SK-N-DZ (cell line): ENCODE data around the gene OLA1.

Experiments
- DNase-seq: peaks from one replicate; pipeline ENCODE4 v3.0.0-alpha.2; 2015; ENCODE audit warnings: low spot score
- small RNA-seq, 2 experiments: library from RNA; depleted of rRNA; stranded (forward); fragments of <200 nt; gene quantifications; one replicate each; pipeline ENCODE3, GENCODE V24; 2014

The OLA1 gene

GRCh38 chr2:174035981-174036742, 212.2 kb downstream of the OLA1 start:
- no peak for DNase-seq

GRCh38 chr2:174035117-174035635, 213.2 kb downstream of the OLA1 start:
- no peak for DNase-seq

- DNase-seq: no peak
Observed at GRCh38 chr2:174033163-174033550, 215.2 kb downstream of the OLA1 start.

- DNase-seq: no peak
Observed at GRCh38 chr2:174031226-174031625, 217.1 kb downstream of the OLA1 start.

GRCh38 chr2:174028935-174029334, 219.4 kb downstream of the OLA1 start:
- no peak for DNase-seq

GRCh38 chr2:174027956-174028355, 220.4 kb downstream of the OLA1 start:
- DNase-seq: peak; percentile 30

GRCh38 chr2:174026122-174026845, 222.0 kb downstream of the OLA1 start:
- DNase-seq: no peak

GRCh38 chr2:174025271-174026121, 222.8 kb downstream of the OLA1 start:
- DNase-seq: peak; percentile 62

GRCh38 chr2:174024524-174025270, 223.6 kb downstream of the OLA1 start:
- DNase-seq: peak; percentile 45

GRCh38 chr2:174023591-174024523, 224.5 kb downstream of the OLA1 start:
- DNase-seq: peak; percentile 92

Small RNA genes lying within 50 kb of the gene (small RNA-seq; reads per million reads assigned to genes)
- gene RF00019: 0 reads per million in 2 experiments
